Parathyroid adenoma (tissue), 2 donors: Measurements from ENCODE around the gene MAD1L1.

ENCODE experiments used
- H2AFZ ChIP-seq: fragments of 300-600 bp; sonication (generic); one replicate; pipeline ENCODE4 v1.7.0; 2017; ENCODE audit warnings: antibody characterized with exemption, mild to moderate bottlenecking
- H3K27ac ChIP-seq: fragments of 300-600 bp; sonication (generic); one replicate; pipeline ENCODE4 v1.7.0; 2017
- H3K27me3 ChIP-seq: fragments of 300-600 bp; sonication (generic); one replicate; pipeline ENCODE4 v1.7.0; 2017; ENCODE audit warnings: low read length; ENCODE audit not compliant: control insufficient read depth, insufficient read depth
- H3K36me3 ChIP-seq: fragments of 300-600 bp; sonication (generic); one replicate; pipeline ENCODE4 v1.7.0; 2017; ENCODE audit warnings: low read length; ENCODE audit not compliant: control insufficient read depth, insufficient read depth
- H3K4me1 ChIP-seq: fragments of 300-600 bp; sonication (generic); one replicate; pipeline ENCODE4 v1.7.0; 2017; ENCODE audit warnings: control low read depth
- H3K4me2 ChIP-seq: fragments of 300-600 bp; sonication (generic); one replicate; pipeline ENCODE4 v1.7.0; 2017; ENCODE audit warnings: low read length
- H3K4me3 ChIP-seq: fragments of 300-600 bp; sonication (generic); one replicate; pipeline ENCODE4 v1.7.0; 2017; ENCODE audit warnings: low read depth, low read length
- H3K79me2 ChIP-seq: fragments of 300-600 bp; sonication (generic); one replicate; pipeline ENCODE4 v1.7.0; 2017; ENCODE audit warnings: control low read depth
- H3K9ac ChIP-seq: fragments of 300-600 bp; sonication (generic); one replicate; pipeline ENCODE4 v1.7.0; 2017; ENCODE audit warnings: mild to moderate bottlenecking
- H3K9me3 ChIP-seq: fragments of 300-600 bp; sonication (generic); one replicate; pipeline ENCODE4 v1.7.0; 2017; ENCODE audit warnings: low read length; ENCODE audit not compliant: control insufficient read depth
- CTCF ChIP-seq: fragments of 300-600 bp; sonication (generic); IDR thresholded peaks from one replicate; pipeline ENCODE4 v1.7.0; 2017; ENCODE audit warnings: antibody characterized with exemption, mild to moderate bottlenecking
- donor health status: primary hyperparathyroidism.

The MAD1L1 gene

GRCh38 chr7:1952169-1952760 is 280.5 kb downstream of the MAD1L1 start:
- no peak overlapping the region for H2AFZ ChIP-seq
- H3K4me3 ChIP-seq = no peak overlapping the region
- no peaks in the 10 kb centered on the region for H3K9me3 ChIP-seq
- H3K4me1 ChIP-seq = no peaks in the 10 kb centered on the region
- no peak overlapping the region for H3K9ac ChIP-seq
- no peaks in the 10 kb centered on the region for H3K27me3 ChIP-seq
- no peak for TF ChIP-seq CTCF
- H3K36me3 ChIP-seq = no peaks in the 10 kb centered on the region
- no peak overlapping the region for H3K27ac ChIP-seq
- no peaks in the 10 kb centered on the region for H3K79me2 ChIP-seq
- H3K4me2 ChIP-seq = no peak overlapping the region

GRCh38 chr7:1951600-1951999 is 281.1 kb downstream of the MAD1L1 start:
- Histone ChIP-seq H2AFZ (no peak overlapping the region), H3K4me3 (no peak overlapping the region), H3K36me3 (no peaks in the 10 kb centered on the region), H3K9me3 (no peaks in the 10 kb centered on the region), H3K4me2 (no peak overlapping the region), H3K79me2 (no peaks in the 10 kb centered on the region), H3K4me1 (no peaks in the 10 kb centered on the region), H3K9ac (no peak overlapping the region), H3K27ac (no peak overlapping the region), H3K27me3 (no peaks in the 10 kb centered on the region)
- TF ChIP-seq CTCF = no peak

- H3K4me2 ChIP-seq = no peak overlapping the region
- TF ChIP-seq CTCF = no peak
- H2AFZ ChIP-seq = no peak overlapping the region
- H3K4me3 ChIP-seq = no peak overlapping the region
- no peaks in the 10 kb centered on the region for H3K79me2 ChIP-seq
- no peak overlapping the region for H3K9ac ChIP-seq
- no peaks in the 10 kb centered on the region for H3K9me3 ChIP-seq
- H3K36me3 ChIP-seq = no peaks in the 10 kb centered on the region
- no peaks in the 10 kb centered on the region for H3K4me1 ChIP-seq
- H3K27me3 ChIP-seq = no peaks in the 10 kb centered on the region
- no peak overlapping the region for H3K27ac ChIP-seq
Measured at GRCh38 chr7:1951159-1951536, 281.6 kb downstream of the MAD1L1 start.

- Histone ChIP-seq H3K4me1 (no peaks in the 10 kb centered on the region), H3K27me3 (no peaks in the 10 kb centered on the region), H3K27ac (no peak overlapping the region), H3K9me3 (no peaks in the 10 kb centered on the region), H3K79me2 (no peaks in the 10 kb centered on the region), H2AFZ (no peak overlapping the region), H3K4me3 (no peak overlapping the region), H3K9ac (no peak overlapping the region), H3K36me3 (no peaks in the 10 kb centered on the region), H3K4me2 (no peak overlapping the region)
- TF ChIP-seq CTCF = no peak
Measured at GRCh38 chr7:1950452-1951158, 282.1 kb downstream of the MAD1L1 start.

- Histone ChIP-seq H3K79me2 (no peaks in the 10 kb centered on the region), H3K27me3 (no peaks in the 10 kb centered on the region), H3K4me3 (no peak overlapping the region), H3K9me3 (no peaks in the 10 kb centered on the region), H3K4me1 (no peaks in the 10 kb centered on the region), H3K36me3 (no peaks in the 10 kb centered on the region), H3K27ac (no peak overlapping the region), H3K4me2 (no peak overlapping the region), H3K9ac (no peak overlapping the region), H2AFZ (no peak overlapping the region)
- TF ChIP-seq CTCF = no peak
Measured at GRCh38 chr7:1950066-1950451, 282.7 kb downstream of the MAD1L1 start.
